A673 (cell line): ENCODE measurements around the gene PRR23E.

Source experiments
- CTCF ChIP-seq: fragments of 300-800, 200-600 bp; sonication (generic); conservative IDR thresholded peaks from 2 replicates; pipeline ENCODE4 v1.5.1; 2017; ENCODE audit warnings: low read depth, mild to moderate bottlenecking, antibody characterized with exemption, low read length, moderate library complexity, mixed read lengths
- EZH2 ChIP-seq: fragments of 200-600 bp; sonication (generic); IDR thresholded peaks from 2 replicates; pipeline ENCODE4 v1.6.1; 2017; ENCODE audit warnings: borderline replicate concordance, low read depth, mild to moderate bottlenecking, mixed read lengths, antibody characterized with exemption, low read length; ENCODE audit not compliant: poor library complexity, severe bottlenecking

GRCh38 chr3:127212231-127212630 is 19.3 kb downstream of the PRR23E start:
- no peak for TF ChIP-seq CTCF
- TF ChIP-seq EZH2: no peak
